ENCODE data around the gene CLCN4. TPM values are rescaled to one million over a fixed set of nuclear protein-coding genes. Genes with fewer than 3 reads are reported as not detected.

Gene CLCN4
- total and polyA plus RNA-seq, 10 of the 15 experiments (the other 5 are each of a cell fraction or from before 2014, with no cell fraction given) = 0.90 to 6.9 (median 2.9) TPM

GRCh38 chrX:10110984-10111363 is 45.8 kb upstream of the CLCN4 start (continued):
- TF ChIP-seq ZBTB4 (CRISPR knock-in tag; IDR thresholded peaks at IDR 0.05) = no peak
- TF ChIP-seq PAX8 (IDR thresholded peaks at IDR 0.05) = no peak
- TF ChIP-seq HDAC2 (IDR thresholded peaks at IDR 0.05) = no peak
- no peak for TF ChIP-seq PBX3 (IDR thresholded peaks at IDR 0.05; ENCODE audit: insufficient replicate concordance, low read depth, low read length)
- no peak for TF ChIP-seq BCLAF1 (IDR thresholded peaks at IDR 0.05)
- TF ChIP-seq USF2 (IDR thresholded peaks at IDR 0.05; ENCODE audit: borderline replicate concordance, low read depth, low read length) = no peak
- no peak for TF ChIP-seq SUZ12 (IDR thresholded peaks at IDR 0.05; ENCODE audit: unreplicated experiment)
- no peak for TF ChIP-seq STAT3 (IDR thresholded peaks at IDR 0.05; ENCODE audit: low read depth, low read length)
- no peak for TF ChIP-seq CBX5 (IDR thresholded peaks at IDR 0.05; ENCODE audit: low read depth)
- no peak for TF ChIP-seq SMAD5 (IDR thresholded peaks at IDR 0.05; ENCODE audit: low read depth)
- TF ChIP-seq EZH2 (IDR thresholded peaks at IDR 0.05; ENCODE audit: borderline replicate concordance, control insufficient read depth, low read depth, low read length) = no peak
- peak; percentile 12; the same call in 1 of the 2 replicates for TF ChIP-seq IRF4 (IDR thresholded peaks at IDR 0.05; ENCODE audit: low read depth, low read length)
- TF ChIP-seq NFIC (IDR thresholded peaks at IDR 0.05; ENCODE audit: low read depth, low read length) = peak; percentile 85; the same call in 1 of the 2 replicates
- TF ChIP-seq SMARCA5 (IDR thresholded peaks at IDR 0.05) = 0 out of 2 replicates have a peak, but pooled peaks have one; percentile 12
- no peak for TF ChIP-seq ZNF622 (IDR thresholded peaks at IDR 0.05)
- TF ChIP-seq POLR2AphosphoS2 (IDR thresholded peaks at IDR 0.05; ENCODE audit: low read depth, low read length) = no peak
- no peak for TF ChIP-seq CBX3 (IDR thresholded peaks at IDR 0.05; ENCODE audit: borderline replicate concordance, low read depth)
- no peak for TF ChIP-seq SPI1 (IDR thresholded peaks at IDR 0.05; ENCODE audit: borderline replicate concordance, insufficient read depth, low read depth, low read length)
- no peak for TF ChIP-seq ATF2 (IDR thresholded peaks at IDR 0.05; ENCODE audit: low read length)
- no peak for TF ChIP-seq E2F4 (IDR thresholded peaks at IDR 0.05; ENCODE audit: low read depth, low read length)
- TF ChIP-seq TAF1 (IDR thresholded peaks at IDR 0.05; ENCODE audit: borderline replicate concordance, low read depth, low read length) = no peak

Measured in GM12878 (cell line).